WERI-Rb-1 (cell line): ENCODE measurements around the gene ECEL1.

Source experiments
- DNase-seq: peaks from one replicate; pipeline ENCODE4 v3.0.0-alpha.2; 2020
- H3K27ac ChIP-seq: fragments of 250-450 bp; sonication (Bioruptor Pico); 2 replicates; pipeline ENCODE4 v1.5.1; 2020; ENCODE audit warnings: mild to moderate bottlenecking, moderate library complexity
- H3K27me3 ChIP-seq: fragments of 250-450 bp; sonication (Bioruptor Pico); 2 replicates; pipeline ENCODE4 v1.5.1; 2021; ENCODE audit warnings: mild to moderate bottlenecking, low read depth, moderate library complexity; ENCODE audit not compliant: insufficient read depth, severe bottlenecking
- H3K36me3 ChIP-seq: fragments of 250-450 bp; sonication (Bioruptor Pico); 2 replicates; pipeline ENCODE4 v1.5.1; 2020; ENCODE audit warnings: mild to moderate bottlenecking, moderate library complexity
- H3K4me3 ChIP-seq: 2 replicates; pipeline ENCODE4 v1.5.1; 2011; ENCODE audit warnings: low read depth, mild to moderate bottlenecking, control low read depth, low read length
- H3K9me3 ChIP-seq: fragments of 250-450 bp; sonication (Bioruptor Pico); 2 replicates; pipeline ENCODE4 v1.5.1; 2021; ENCODE audit warnings: mild to moderate bottlenecking, moderate library complexity; ENCODE audit not compliant: severe bottlenecking
- CTCF ChIP-seq: IDR thresholded peaks from 2 replicates; pipeline ENCODE4 v1.5.1; 2011; ENCODE audit warnings: low read depth, mild to moderate bottlenecking, control low read depth, inconsistent platforms, low read length

Gene ECEL1

GRCh38 chr2:232520489-232520888 lies 32.9 kb upstream of the ECEL1 start:
- H3K36me3 ChIP-seq, result no peaks in the 10 kb centered on the region
- H3K4me3 ChIP-seq, result no peak overlapping the region
- no peak overlapping the region for H3K27ac ChIP-seq
- no peaks in the 10 kb centered on the region for H3K9me3 ChIP-seq
- no peak for DNase-seq
- peaks cover 24% of the 10 kb centered on the region for H3K27me3 ChIP-seq
- TF ChIP-seq CTCF, result no peak

- Histone ChIP-seq H3K36me3 (no peaks in the 10 kb centered on the region), H3K4me3 (no peak within 1 kb of the TSS), H3K27me3 (peaks cover 24% of the 10 kb centered on the region), H3K9me3 (no peaks in the 10 kb centered on the region), H3K27ac (no peak within 1 kb of the TSS)
- no peak for DNase-seq
- no peak for TF ChIP-seq CTCF
Measured at GRCh38 chr2:232519581-232520438, 32.2 kb upstream of the ECEL1 start, which contains the start of gene PRSS56. Gene PRSS56, plus strand, starts transcription at chr2:232520388. Its CDS starts 211 bp downstream, at chr2:232520599.

DNA sequence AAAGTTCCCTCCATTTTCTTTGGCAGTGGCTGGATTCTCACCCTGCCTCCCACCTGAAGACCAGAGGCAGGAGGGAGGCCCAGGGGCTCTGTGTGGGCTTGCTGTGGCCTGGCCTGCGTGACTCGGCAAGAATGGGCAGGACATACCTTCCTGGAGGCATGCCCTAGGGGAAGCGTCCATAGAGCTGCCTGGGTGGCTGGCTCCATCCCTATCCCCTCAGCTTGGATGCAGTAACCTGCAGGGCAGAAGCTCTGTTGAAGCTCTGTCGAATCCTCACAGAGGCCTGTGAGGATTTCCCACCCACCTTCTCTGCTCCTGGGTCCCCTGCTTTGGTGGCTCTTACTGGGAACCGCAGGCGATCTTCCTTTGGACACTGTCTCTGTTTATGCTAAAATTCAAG lies 31.2 kb upstream of the ECEL1 start:
- Histone ChIP-seq H3K36me3 (no peaks in the 10 kb centered on the region), H3K4me3 (no peak overlapping the region), H3K27ac (no peak overlapping the region), H3K9me3 (no peaks in the 10 kb centered on the region), H3K27me3 (peaks cover 18% of the 10 kb centered on the region)
- TF ChIP-seq CTCF, result no peak
- DNase-seq, result no peak

DNA sequence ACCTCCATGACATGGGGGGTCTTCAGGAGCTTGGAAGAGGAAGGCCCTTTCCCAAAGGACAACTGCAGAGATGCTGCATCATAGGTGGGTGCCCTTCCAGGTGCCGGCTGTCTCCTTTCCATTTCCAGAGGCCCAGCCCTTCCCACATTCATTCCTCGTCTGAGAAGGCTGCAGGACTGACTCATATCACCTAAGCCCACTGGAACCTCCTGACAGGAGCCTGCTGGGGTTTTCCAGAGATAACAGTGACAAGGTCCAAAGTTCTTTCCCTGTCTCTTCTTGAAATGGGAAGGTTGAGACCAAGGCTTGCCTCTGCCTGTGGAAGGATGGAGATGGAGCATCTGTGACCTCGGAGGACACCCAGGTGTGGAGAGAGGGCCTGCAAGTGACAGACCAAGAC lies 28.9 kb upstream of the ECEL1 start:
- Histone ChIP-seq H3K36me3 (no peaks in the 10 kb centered on the region), H3K4me3 (no peak overlapping the region), H3K27ac (no peak overlapping the region), H3K27me3 (no peaks in the 10 kb centered on the region), H3K9me3 (no peaks in the 10 kb centered on the region)
- no peak for TF ChIP-seq CTCF
- no peak for DNase-seq

- no peak overlapping the region for H3K4me3 ChIP-seq
- H3K9me3 ChIP-seq, result no peaks in the 10 kb centered on the region
- H3K27me3 ChIP-seq, result no peaks in the 10 kb centered on the region
- H3K36me3 ChIP-seq, result no peaks in the 10 kb centered on the region
- no peak for TF ChIP-seq CTCF
- no peak for DNase-seq
- H3K27ac ChIP-seq, result no peak overlapping the region
Measured at GRCh38 chr2:232515639-232516038, 28.0 kb upstream of the ECEL1 start.

- Histone ChIP-seq H3K27me3 (no peaks in the 10 kb centered on the region), H3K4me3 (no peak overlapping the region), H3K36me3 (no peaks in the 10 kb centered on the region), H3K27ac (peak overlapping the region; percentile 37), H3K9me3 (no peaks in the 10 kb centered on the region)
- DNase-seq, result no peak
- TF ChIP-seq CTCF, result no peak
Measured at GRCh38 chr2:232513353-232513752, 25.7 kb upstream of the ECEL1 start.
